ENCODE data around the gene HNF1B.

The HNF1B gene

GRCh38 chr17:37664214-37664613, 80.6 kb downstream of the HNF1B start:
- DNase-seq = no peak

GRCh38 chr17:37662353-37662752, 82.5 kb downstream of the HNF1B start:
- no peak for DNase-seq

GRCh38 chr17:37661400-37662014, 83.4 kb downstream of the HNF1B start:
- no peak for DNase-seq

- no peak for DNase-seq
Observed at GRCh38 chr17:37659925-37660324, 84.9 kb downstream of the HNF1B start.

DNA sequence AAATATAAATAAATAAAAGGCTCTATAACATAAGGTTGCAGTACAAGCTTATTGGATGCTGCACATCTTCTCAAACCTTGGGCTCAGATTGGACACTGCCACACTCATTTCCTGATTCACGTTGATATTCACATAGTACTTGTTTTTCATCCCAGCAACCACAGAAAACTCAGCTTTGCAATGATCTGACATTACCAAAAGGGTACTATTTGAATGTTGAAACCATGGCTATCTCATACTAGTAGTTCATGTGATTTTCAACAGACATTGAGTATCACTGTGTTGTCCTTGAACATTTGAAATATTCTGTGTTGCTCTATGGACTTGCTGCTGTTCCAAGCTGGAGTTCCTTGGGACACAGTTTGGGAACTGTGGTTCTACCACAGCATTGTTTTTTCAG, 87.7 kb downstream of the HNF1B start:
- no peak for DNase-seq

GRCh38 chr17:37651849-37652248, 93.0 kb downstream of the HNF1B start:
- DNase-seq = no peak

DNA sequence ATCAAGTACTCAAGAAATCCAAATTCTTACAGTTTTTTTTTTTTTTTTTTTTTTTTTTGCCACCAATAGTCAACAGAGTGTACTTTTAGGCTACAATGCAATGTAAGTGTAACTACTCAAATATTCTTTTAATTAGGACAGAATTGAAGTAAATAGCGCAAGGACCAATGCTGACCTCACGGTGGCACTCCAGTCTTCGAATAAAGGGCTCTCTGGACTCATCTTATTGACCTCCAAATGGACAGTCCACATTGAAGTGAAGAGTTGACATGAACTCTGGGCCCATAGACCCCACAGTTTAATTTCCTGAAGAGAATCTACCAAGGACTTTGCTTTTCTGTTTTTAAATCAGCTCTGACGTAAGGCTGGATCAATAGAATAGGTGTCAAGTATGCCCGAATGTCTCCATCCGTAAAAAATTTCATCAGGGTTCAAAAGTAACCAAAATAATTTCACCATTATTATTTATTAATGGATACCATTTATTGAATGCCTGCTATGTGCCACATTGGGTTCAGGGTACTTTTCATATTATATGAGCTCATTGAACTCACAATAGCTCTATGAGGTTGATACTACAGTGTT, 94.3 kb downstream of the HNF1B start:
- no peak for DNase-seq

GRCh38 chr17:37648555-37648954, 96.3 kb downstream of the HNF1B start:
- DNase-seq = no peak

GRCh38 chr17:37647856-37648255, 97.0 kb downstream of the HNF1B start:
- DNase-seq = no peak

GRCh38 chr17:37643869-37644268, 101.0 kb downstream of the HNF1B start:
- DNase-seq = no peak

GRCh38 chr17:37643118-37643766, 101.6 kb downstream of the HNF1B start, which contains the start of gene DDX52:
TSS of gene DDX52 (minus strand) at chr17:37643446. CDS start at chr17:37643420, 26 bp downstream.
- peak; percentile 90 for DNase-seq

- DNase-seq = no peak
Observed at GRCh38 chr17:37642681-37643080, 102.2 kb downstream of the HNF1B start.

- no peak for DNase-seq
Observed at GRCh38 chr17:37640015-37640414, 104.8 kb downstream of the HNF1B start.

DNA sequence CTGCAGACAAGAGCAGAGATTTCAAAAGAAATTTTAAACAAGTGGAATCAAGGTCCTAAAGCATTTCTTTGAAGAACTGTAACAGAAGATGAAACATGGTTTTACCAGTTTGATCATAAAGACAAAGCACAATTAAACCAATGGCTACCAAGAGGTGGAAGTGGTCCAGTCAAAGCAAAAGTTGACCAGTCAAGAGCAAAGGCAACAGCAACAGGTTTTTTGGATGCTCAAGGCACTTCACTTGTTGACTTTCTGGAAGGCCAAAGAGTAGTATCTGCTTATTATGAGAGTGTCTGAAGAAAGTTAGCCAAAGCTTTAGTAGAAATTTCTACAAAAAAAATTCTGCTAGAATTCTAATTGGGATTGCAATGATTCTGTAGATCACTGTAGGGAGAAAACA, 106.9 kb downstream of the HNF1B start:
- no peak for DNase-seq
